T-helper 2 cell treated with Interferon-gamma antibody and Interleukin-4, amounts not matched to agents 100 ng/mL and 5 ng/mL, for 36 hours (primary cell): ENCODE data around the gene POR. TPM values are rescaled to one million over a fixed set of nuclear protein-coding genes. Genes with fewer than 3 reads are reported as not detected.

ENCODE experiments used
- intact Hi-C: fragments of 100-400 bp; cut with micrococcal nuclease; formaldehyde crosslinking; loops from one replicate; pipeline ENCODE4 v1.15.1; 2023
- total RNA-seq: library from RNA; stranded (reverse); gene quantifications from 2 replicates; pipeline ENCODE4 v1.2.3, GENCODE V29; 2022

The POR gene
- total RNA-seq, 1 donor from 2014 or later = 49.4 TPM

DNA sequence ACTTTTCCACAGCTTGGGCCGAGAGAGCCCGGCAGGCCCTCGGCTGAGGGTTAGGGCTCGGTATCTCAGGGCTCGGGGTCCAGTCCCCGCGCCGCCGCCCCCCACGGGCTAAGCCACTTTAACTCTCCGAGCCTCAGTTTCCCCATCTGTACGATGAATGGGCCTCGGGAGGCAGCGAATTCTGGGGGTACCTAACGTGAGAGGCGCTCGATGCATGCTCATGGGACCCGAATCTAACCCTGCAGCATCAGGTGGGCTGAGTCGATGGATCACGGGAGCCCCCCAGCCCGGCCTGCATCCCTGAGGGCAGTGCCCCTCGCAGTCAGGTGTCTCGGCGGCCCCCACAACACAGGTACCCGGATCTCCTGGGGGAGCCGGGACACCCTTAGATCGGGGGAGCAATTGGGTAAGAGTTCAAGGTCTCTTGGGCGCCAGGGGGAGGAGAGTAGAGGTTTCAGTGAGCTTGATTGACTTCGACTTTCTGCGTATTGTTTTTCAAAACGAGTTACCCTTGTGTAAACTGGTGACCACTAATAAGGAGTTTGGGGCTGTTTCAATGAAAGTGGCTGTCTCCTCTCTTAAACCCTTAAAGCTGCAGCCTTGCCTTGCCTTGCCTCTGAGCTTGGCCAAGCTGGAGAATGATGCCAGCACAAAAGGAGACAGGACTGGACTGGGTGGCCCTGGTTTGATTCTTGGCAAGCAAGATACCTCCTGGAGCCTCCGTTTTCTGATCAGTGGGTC is 631 bp downstream of the POR start:
- intact Hi-C loops = loop anchor here (1.0 to 2.0 kb wide), 4 partner anchors 36 to 176 kb away; partner anchors contain the start of genes MDH2, RHBDD2 and TMEM120A

DNA sequence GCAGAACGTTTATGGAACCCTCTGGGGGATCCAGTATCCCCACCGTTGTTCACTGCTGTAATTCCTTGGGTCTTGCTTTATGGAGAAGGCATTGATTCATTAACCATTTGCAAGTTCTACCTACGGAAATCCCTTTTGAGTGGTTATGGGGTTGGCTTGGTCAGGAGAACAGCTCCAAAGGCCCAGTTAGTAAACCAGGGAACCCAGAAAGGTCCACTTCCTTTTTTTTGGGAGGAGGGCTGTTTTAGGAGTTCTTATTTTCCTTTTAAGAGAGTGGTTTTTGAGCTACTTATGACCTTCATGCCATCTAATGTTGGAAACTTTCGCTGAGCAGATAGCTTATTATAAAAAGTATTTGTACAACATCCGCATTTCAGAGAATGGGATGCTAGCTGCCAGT is 1.3 kb downstream of the POR start:
- intact Hi-C loops = no loop called here

DNA sequence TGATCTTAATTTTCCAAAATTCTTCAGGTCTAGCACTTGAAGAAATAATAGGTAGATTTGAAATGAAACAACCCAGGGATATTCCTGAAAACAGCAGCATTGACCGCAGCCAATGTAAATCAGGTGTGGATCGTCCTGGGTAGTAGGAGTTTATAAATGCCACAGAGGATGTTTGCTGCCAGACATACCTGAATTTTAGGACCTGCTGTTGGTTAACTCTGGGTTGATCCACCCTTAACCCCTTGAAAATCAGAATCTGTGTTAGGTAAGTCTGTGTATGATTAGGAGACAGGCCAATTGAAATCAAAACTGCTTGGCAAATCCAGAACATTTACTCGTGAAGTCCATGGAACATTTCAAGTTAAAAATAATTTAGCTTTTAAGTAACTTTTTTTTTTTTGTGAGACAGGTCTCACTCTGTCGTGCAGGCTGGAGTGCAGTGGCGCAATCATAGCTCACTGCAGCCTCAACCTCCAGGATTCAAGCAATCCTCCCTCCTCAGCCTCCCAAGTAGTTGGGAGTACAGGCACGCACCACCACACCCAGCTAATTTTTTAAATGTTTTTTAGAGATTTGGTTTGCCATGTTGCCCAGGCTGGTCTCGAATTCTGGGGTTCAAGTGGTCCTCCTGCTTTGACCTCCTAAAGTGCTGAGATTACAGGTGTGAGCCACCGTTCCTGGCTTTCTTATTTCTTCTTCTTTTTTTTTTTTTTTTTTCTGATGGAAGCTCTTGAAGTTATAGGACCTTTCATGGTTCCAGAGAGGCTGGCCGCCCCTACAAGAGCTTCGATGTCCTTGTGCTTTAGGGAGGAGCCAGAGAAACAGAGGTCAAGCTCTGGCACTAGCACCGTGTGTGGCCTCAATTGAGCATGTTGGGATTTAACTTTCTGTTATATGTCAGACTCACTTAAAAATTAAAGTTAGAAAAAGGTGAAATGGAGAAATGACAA is 2.0 kb downstream of the POR start:
- intact Hi-C loops = no loop called here

DNA sequence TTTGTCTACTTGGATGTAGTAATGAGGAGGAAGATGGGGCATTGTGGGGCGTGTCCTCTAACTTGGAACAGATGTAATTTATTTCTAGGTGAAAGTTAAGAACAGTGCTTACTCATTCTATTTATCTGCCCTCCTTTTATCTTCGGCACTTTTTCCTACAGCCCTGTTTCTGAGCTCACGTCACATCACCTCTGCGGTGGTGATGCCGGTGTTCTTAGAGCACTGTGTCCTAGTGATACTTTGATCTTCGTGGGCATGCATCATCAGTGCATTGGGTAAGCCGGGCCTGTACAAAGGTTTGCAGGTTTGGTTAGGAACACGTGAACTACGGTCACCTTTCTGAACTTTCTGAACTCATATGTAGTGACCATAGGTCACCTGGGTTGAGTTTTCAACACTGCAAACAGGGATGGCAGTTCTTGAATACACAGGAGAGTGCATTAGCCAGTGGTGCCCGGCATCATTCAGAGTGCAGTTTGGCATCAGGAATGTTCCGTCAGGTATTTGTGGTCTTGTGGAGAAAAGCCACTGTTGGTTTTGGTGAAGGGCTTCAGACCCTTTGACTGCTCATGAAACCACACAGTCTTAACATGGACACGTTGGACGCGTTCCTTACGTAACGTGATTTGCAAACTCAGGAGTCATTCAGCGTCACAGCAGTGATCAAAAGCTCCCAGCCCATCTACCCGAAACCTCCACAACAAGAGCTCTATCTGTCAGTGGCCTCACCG is 5.6 kb downstream of the POR start:
- intact Hi-C loops = no loop called here

DNA sequence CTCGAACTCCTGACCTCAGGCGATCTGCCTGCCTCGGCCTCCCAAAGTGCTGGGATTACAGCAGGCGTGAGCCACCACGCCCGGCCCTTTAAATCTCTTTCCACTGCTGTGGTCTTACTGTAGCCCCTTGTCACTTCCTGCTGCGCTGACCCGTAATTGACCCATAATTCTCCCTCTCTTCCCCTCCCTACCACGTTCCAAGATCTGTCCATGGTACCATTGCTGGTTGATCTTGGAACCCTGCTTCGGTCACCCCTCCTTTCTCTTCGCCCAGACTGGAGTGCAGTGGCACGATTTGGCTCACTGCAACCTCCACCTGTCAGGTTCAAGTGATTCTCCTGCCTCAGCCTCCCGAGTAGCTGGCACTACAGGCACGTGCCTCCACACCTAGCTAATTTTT is 6.5 kb downstream of the POR start:
- intact Hi-C loops = no loop called here

DNA sequence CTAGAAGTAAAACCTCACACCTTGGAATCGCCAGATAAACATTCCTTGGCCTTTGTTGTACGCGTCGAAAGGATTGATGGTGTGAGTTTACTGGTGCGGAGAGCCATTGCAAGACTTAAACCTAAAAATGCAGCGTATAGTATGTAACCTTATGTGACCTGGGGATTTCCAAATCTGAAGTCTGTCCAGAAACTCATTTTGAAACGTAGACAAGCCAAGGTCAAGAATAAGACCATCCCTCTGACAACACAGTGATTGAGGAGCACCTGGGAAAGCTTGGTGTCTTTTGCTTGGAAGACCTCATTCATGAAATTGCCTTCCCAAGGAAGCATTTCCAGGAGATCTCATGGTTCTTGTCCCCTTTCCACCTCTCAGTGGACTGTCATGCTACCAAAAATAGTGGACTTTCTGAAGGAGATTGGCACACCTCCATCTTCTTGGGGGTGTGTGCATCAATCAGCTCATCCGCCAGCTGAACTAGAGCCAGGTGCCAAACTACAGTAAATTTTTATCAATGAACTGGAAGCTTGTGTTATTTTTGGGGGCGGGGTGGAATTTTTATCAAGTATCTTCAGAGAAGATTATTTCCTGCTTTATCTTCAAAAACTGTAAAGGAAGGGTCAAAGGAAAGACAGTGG is 8.1 kb downstream of the POR start:
- intact Hi-C loops = no loop called here

DNA sequence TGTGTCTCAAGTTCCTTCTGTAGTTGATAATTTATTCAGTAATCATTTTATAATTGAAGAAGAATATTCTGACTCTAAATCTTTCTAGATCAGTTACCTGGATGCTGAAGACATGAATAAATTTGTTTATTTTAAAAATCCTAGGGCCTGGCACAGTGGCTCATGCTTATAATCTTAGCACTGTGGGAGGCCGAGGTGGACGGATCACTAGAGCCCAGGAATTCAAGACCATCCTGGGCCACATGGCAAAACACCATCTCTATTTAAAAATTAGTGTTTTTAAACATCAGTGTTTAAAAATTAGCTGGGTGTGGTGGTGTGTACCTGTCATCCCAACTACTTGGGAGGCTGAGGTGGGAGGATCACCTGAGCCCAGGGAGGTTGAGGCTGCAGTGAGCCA is 9.3 kb downstream of the POR start:
- intact Hi-C loops = no loop called here

DNA sequence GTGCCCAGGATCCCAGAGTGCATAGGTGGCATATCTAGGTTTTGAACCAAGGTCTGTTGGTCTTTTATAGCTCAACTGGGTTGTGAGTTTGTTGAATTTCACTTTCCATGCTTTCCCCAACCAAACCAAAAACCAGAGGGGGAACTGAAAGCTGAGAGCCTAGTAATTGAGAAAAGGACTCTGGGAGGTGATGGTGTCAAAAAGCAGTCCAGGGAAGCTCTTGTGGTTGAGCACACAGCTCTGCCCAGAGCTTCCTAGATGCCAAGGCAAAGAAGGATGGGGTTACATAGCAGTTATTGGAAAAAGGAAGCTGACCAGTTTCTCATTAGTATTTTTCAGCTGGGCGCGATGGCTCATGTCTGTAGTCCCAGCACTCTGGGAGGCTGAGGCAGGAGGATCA is 9.9 kb downstream of the POR start:
- intact Hi-C loops = no loop called here

DNA sequence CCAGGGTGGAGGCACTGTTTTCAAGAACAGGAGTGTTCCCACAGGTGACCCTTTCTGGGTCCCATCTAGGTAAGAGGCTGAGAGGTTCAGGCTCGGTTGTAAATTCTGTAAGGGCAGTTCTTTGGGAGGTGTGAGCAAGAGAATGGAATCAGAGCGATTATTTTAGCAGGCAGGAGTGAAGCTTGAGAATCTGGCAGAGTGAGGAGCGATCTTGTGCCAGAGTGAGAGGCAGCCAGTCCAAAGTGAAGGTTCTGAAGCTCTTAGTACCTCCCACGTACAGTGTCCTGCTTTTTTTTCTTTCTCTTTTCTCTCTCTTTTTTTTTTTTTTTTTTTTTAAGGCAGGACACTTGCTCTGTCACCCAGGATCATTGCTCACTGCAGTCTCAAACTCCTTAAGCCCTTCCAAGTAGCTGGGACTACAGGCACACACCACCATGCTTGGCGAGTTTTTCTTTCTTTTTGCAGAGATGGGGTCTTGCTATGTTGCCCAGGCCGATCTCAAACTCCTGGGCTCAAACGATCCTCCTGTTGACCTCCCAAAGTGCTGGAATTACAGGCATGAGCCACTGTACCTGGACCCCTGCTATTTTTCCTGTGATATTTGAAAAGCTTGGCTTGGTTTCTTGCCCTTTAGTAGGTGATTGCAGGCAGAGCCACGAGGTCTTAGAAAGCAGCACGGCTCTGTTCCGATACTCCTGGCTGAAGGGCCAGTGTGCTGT is 10.9 kb downstream of the POR start:
- intact Hi-C loops = no loop called here

DNA sequence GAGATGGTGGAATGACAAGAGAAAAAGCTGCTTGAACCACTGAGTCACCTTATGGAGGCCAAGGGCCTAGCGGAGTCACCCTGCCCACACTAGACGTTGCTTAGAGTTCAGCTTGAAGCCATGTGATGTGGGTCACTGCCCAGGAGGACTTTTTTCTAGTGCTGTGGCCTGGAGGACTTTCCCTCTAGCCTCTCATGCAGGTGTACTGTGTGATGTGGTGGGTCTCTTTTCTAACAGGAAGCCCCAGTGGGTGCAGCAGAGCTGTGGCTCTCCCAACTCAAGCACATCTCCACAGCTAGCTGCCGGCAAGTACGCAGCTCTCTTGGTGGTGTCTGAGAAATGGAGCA is 13.6 kb downstream of the POR start:
- intact Hi-C loops = no loop called here

DNA sequence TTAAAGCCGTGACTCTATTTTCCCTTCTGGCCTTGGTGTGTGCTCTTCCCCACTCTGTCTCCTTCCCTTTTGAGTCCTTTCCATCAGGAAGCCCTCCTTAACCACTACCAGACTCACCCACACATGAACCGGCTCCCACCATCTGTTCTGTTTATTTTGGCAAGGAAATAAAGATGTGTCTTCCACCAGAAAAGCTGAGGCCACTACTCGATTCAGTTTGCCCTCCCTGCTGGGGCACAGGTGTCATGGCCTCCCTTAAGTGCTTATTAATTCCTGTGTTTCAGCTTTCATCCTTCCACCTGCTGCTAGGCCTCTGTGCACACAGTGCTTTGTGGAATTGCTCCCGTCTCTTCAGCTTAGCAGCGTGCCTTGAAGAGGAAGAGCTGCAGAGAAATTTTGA is 16.7 kb downstream of the POR start:
- intact Hi-C loops = no loop called here

DNA sequence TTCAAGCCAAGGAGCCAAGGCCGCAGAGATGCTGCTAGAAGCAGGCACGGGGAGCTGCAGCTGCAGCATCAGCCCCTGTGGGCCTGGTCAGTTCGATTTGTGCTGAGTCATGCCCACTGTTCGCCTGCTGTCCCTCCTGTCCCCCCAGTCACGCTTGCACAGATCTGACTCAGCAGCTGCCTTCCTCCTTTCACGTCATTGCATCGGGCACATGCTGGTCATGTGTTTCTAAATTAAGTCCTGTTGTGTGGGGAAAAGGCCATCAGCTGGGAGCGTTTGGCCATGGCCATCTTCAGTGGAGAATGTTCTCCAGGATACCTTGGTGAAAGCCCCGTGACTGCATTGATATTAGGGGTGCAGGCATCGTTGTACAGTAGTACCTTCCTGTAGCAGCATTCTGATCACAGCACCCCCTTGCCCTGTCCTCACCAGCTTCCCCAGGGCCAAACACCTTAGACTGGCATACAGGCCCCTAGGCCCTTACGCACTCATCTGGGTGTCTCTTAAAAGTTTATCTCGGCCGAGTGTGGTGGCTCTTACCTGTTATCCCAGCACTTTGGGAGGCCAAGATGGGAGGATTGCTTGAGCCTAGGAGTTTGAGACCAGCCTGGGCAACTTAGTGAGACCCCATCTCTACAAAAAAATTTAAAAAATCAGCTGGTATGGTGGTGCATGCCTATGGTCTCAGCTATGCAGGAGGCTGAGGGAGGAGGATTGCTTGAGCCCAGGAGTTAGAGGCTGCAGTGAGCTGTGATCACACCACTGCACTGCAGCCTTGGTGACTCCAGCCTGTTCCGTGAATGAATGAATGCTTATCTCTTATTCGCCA is 23.2 kb downstream of the POR start:
- intact Hi-C loops = no loop called here

DNA sequence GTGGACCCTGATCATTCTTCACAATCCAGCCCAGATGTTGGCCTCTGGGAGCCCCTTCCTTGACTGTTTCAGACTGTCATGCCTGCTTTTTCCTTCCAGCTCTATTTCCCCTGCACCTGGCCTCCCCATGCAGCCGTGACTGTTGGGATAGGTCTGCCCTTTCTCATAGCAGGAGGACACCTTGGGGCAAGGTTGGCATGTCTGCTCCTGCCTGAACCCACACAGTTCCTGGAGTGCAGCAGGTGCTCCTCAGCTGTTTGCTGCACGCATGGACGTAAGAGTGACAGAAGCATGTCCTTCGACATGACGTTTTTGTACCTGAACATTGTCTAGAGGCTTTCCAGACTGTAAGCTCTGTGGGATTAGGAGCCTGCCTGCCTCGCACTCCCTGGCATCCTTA is 24.0 kb downstream of the POR start:
- intact Hi-C loops = no loop called here

DNA sequence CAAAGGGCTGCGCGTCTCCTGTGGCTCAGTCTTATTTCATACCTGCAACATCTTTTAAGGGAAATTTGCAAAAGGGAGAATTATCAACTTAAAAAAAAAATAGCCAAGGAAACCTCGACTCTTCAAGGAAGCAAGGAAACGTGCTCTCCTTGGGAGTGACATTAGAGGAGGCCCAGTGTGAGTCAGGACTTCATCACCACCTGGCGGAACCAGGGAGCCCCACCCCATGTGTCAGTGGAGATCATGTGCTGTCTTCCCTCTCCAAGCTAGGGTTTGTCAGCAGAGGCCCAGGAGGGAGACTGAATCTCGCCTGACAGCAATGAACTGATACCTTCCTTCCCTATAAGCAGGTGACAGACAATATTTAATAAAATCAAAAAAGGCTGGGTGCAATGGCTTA is 28.9 kb downstream of the POR start:
- intact Hi-C loops = no loop called here

DNA sequence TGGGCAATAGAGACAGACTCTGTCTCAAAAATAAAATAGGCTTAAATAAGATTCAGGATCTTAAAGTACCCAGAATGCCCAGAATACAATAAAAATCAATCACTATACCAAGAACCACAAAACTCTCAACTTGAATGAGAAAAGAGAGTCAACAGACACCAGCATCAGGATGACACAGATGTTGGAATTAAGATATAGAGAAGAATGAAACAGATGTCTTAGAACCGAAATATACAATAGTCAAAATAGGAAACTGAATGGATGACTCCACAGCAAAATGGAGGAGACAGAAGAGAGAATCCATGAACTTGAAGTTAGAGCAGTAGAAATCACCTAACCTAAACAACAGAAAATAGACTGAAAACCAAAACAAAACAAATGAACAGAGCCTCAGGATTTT is 29.6 kb downstream of the POR start:
- intact Hi-C loops = no loop called here

DNA sequence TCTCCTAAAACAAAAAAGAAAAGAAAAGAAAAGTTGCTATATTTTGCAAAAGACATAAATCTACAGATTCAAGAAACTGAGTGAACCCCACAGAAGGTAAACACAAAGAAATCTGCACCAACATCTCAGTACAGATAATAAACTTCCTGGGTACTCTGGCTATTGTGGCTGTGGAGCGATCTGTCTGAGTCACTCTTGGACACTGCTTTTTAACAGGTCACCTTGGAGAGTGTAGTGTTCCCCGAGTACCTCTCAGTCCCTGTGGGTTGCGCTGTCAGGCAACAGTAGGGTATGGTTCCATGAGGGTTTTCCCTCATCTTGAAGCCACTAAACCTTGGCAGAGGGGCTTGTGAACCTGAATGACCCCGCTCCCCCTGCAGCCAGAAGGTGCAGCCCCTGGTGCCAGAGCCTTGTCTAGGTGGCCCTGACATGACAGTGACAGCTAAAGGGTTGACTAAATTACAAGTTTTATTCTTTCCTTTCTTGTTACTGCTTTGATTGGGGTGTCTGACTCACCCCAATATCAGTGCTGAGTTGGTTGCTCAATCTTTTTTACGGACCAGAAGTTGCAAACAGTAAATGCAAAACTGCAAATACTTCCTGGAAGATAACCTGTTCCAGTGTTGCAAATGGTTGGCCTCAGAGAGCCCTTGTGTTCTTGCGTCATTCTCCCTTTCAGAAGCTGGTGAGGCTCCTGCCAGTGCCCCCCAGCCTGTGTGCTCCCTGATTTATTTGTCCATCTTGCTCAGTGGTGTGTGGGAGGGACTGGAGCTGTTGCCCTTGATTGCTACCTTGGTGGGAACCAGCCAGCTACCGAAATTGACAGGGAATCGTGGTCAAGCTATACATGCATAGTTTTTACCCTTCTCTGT is 30.6 kb downstream of the POR start:
- intact Hi-C loops = no loop called here

DNA sequence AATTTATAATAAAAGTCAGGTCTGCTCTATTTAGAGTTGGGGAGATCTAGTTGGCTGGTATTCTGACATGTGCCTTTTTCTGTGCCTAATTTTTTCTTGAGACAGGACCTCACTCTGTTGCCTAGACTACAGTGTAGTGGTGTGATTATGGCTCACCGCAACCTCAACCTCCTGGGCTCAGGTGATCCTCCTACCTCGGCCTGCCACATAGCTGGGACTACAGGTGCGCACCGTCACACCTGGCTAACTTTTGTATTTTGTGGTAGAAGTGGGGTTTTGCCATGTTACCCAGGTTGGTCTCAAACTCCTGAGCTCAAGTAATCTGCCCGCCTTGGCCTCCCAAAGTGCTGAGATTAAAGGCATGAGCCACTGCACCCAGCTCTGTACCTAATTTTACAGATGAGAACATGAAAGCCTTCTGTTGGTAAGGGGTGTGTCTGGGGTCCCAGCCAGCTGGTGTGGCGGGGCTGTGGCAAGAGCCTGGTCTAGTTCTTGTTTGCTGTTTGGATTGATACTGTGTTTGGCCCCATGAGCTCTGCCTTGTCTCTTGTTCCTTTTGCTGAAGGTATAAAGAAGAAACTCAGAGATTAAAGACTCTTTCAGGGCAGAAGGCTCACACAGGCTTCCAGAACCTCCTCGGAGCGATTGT is 31.4 kb downstream of the POR start:
- intact Hi-C loops = no loop called here

DNA sequence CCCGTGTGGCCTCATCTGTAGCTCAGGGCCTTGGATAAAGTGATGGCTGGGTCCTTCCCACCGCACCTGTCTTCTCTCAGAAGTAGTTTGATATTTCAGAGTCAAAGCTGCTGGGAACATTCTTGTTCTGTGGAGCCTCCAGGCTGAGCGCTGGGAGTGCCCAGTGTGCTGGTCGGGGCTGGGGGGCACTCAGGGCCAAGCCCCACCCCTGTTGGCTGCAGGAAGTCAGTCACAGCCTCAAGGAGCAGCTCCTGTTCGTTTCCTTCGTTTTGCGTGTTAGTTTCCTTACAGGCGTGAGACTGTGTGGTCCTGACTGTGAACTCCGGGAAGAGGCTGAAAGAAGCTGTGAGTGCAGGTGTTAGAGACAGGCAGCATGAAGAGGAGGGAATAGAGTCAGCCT is 33.2 kb downstream of the POR start:
- intact Hi-C loops = no loop called here
